Measurements from ENCODE around the gene AQP3. TPM values are rescaled to one million over a fixed set of nuclear protein-coding genes. Genes with fewer than 3 reads are reported as not detected.

The AQP3 gene
- total RNA-seq, 1 donor from 2014 or later, result 1.6 TPM

GRCh38 chr9:33438926-33439680 is 8.3 kb downstream of the AQP3 start:
- Mint-ChIP-seq H3K9me3 (no peaks in the 10 kb centered on the region), H3K27ac (no peak overlapping the region), H3K4me3 (no peak overlapping the region), H3K36me3 (ENCODE audit: low read depth) (no peaks in the 10 kb centered on the region), H3K27me3 (peaks cover 5% of the 10 kb centered on the region), H3K4me1 (peaks cover 4% of the 10 kb centered on the region)
- TF ChIP-seq CTCF (IDR thresholded peaks at IDR 0.05), result no peak
- ChIA-PET POLR2A (no interaction called here), CTCF (no interaction called here)
- intact Hi-C loops (cut with micrococcal nuclease), result no loop called here
- DNase-seq, result no peak
- ATAC-seq (ENCODE audit: low read depth), result no peak

- no peaks in the 10 kb centered on the region for H3K36me3 Mint-ChIP-seq (ENCODE audit: low read depth)
- ATAC-seq (ENCODE audit: low read depth), result no peak
Observed at GRCh38 chr9:33437898-33438297, 9.5 kb downstream of the AQP3 start.

GRCh38 chr9:33437205-33437604 is 10.2 kb downstream of the AQP3 start:
- H3K27ac Mint-ChIP-seq, result no peak overlapping the region

More at GRCh38 chr9:33437898-33438297, 9.5 kb downstream of the AQP3 start:
- Mint-ChIP-seq H3K27me3 (peaks cover 5% of the 10 kb centered on the region), H3K4me1 (peaks cover 4% of the 10 kb centered on the region), H3K9me3 (no peaks in the 10 kb centered on the region), H3K27ac (no peak overlapping the region), H3K4me3 (no peak overlapping the region)
- intact Hi-C loops (cut with micrococcal nuclease), result no loop called here
- no peak for TF ChIP-seq CTCF (IDR thresholded peaks at IDR 0.05)
- DNase-seq, result no peak
- ChIA-PET CTCF (no interaction called here), POLR2A (no interaction called here)

GRCh38 chr9:33436445-33436844 is 10.9 kb downstream of the AQP3 start:
- Mint-ChIP-seq H3K27me3 (peaks cover 5% of the 10 kb centered on the region), H3K27ac (no peak overlapping the region), H3K4me3 (no peak overlapping the region), H3K4me1 (peaks cover 4% of the 10 kb centered on the region), H3K9me3 (no peaks in the 10 kb centered on the region), H3K36me3 (ENCODE audit: low read depth) (no peaks in the 10 kb centered on the region)
- DNase-seq (no peak), ATAC-seq (ENCODE audit: low read depth) (no peak)
- intact Hi-C loops (cut with micrococcal nuclease), result no loop called here
- POLR2A ChIA-PET, result no interaction called here
- CTCF ChIA-PET, result no interaction called here
- no peak for TF ChIP-seq CTCF (IDR thresholded peaks at IDR 0.05)

More at GRCh38 chr9:33437205-33437604, 10.2 kb downstream of the AQP3 start:
- ChIA-PET CTCF (no interaction called here), POLR2A (no interaction called here)
- Mint-ChIP-seq H3K4me3 (no peak overlapping the region), H3K4me1 (peaks cover 4% of the 10 kb centered on the region), H3K36me3 (ENCODE audit: low read depth) (no peaks in the 10 kb centered on the region), H3K9me3 (no peaks in the 10 kb centered on the region), H3K27me3 (peaks cover 5% of the 10 kb centered on the region)
- TF ChIP-seq CTCF (IDR thresholded peaks at IDR 0.05), result no peak
- ATAC-seq (ENCODE audit: low read depth) (no peak), DNase-seq (no peak)
- intact Hi-C loops (cut with micrococcal nuclease), result no loop called here

GRCh38 chr9:33435821-33436277 is 11.5 kb downstream of the AQP3 start:
- Mint-ChIP-seq H3K36me3 (ENCODE audit: low read depth) (no peaks in the 10 kb centered on the region), H3K9me3 (no peaks in the 10 kb centered on the region), H3K27ac (no peak overlapping the region), H3K4me3 (no peak overlapping the region), H3K27me3 (peaks cover 5% of the 10 kb centered on the region), H3K4me1 (peaks cover 4% of the 10 kb centered on the region)
- no peak for TF ChIP-seq CTCF (IDR thresholded peaks at IDR 0.05)
- no peak for DNase-seq
- ChIA-PET CTCF (no interaction called here), POLR2A (no interaction called here)
- no peak for ATAC-seq (ENCODE audit: low read depth)
- intact Hi-C loops (cut with micrococcal nuclease), result no loop called here

All from activated B cell treated with CpG ODN at 0.5 μM for 24 hours (primary cell).